KG1 (cell line): ENCODE measurements around the gene DIO3.

ENCODE experiments used
- DNase-seq: peaks from one replicate; lab custom pipeline; 2025; lab: John Stamatoyannopoulos, UW

Gene DIO3

DNA sequence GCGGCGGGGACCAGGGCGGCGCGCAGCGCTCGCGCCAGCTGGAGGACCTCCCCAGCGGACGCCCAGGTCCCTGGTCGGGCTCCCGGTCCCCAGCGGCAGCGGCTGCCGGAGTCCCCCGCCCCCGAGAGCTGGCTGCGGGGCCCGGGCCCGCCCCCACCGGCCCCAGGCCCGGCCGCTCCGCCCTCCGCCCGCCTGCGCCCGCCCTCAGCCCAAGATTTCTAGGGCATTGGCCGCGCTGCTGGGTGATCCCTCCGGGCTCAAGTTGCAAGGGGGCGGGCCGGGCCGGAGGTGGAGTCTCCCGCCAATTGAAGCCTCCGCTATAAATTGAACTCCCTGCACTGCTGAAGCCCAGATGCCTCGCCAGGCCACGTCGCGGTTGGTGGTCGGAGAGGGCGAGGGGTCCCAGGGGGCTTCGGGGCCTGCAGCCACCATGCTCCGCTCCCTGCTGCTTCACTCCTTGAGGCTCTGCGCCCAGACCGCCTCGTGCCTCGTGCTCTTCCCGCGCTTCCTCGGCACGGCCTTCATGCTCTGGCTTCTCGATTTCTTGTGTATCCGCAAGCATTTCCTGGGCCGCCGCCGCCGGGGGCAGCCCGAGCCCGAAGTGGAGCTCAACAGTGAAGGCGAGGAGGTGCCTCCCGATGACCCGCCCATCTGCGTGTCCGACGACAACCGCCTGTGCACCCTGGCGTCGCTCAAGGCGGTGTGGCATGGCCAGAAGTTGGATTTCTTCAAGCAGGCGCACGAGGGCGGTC, at the start of gene DIO3:
TSS of gene DIO3 (plus strand) at position 351 of the 752 bp plus-strand sequence.
- no peak for DNase-seq

DNA sequence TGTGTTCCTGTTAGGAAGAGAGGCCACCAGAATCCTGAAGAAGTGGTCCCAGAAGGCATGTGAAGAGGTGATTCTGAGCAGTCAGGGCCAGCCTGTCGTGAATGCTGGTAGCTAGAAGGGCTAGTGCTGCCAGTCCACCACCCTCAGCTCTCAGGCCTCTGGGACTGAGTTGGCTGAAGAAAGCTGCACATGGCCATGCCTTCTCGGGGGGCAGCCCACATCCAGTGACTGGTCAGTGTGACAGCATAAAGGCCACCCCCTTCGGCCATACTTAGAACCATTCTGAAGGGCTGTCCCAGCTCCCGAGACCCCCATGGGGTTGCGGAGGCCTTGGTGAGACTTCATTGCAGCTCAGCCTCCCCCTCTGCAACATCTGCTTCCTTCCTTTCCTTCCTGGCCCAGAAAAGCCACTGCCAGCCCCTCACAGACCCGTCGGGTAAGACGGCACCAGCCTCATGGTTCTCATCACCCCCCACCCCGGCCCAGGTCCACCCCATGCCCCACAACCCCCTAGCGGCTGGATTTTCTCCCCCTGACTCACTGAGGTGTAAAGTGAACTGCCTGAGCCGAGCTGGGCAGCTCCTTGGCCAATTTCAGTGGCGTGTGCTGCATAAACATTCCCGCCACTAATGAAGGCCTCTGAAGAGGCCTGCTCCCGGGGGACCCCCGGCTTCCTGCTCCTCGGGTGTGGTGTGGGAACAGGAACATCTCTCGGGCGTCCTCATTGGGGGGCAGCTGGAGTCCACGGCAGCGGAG, 49.5 kb upstream of the DIO3 start:
- no peak for DNase-seq

GRCh38 chr14:101512376-101512695, 49.0 kb upstream of the DIO3 start:
- DNase-seq = no peak

DNA sequence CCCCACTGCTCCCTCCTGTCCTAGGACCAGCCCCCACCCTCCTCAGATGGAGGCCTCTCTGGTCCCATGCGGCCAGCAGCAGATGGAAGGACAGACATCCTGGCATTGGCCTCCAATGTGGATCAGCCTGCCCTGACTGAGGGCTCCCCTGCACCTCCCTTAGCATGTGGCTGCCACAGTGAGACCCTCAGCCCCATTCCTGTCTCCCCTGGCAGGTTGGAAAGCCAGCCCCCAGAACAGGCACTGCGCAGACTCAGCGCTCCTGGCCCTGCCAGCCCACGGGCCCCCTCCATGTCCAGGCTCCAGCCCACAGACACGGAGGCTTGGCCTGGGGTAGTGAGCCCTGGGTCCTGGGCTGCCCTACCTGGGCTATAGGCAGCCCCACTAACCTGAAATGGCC, 47.2 kb upstream of the DIO3 start:
- DNase-seq = no peak

DNA sequence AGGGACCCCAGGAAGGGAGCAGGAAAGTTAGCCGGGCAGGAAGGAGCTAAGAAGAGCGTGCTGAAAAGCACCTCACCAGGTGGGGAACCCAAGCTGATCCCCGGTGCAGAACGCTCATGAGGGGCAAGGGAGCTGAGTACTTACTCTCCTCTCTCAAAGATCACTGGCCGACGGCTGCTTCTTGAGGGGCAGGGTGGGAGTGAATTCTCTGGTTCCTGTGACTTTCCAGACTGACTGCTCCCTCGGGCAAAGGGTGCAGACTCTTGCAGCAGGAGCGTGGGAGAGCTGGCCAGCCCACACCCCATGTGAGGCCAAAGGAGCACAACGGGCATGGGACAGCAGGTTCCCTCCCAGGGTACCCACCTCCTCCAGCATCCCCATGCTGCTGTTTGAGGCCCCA, 44.9 kb upstream of the DIO3 start:
- no peak for DNase-seq

- DNase-seq = no peak
Measured at GRCh38 chr14:101518611-101519473, 42.5 kb upstream of the DIO3 start.

DNA sequence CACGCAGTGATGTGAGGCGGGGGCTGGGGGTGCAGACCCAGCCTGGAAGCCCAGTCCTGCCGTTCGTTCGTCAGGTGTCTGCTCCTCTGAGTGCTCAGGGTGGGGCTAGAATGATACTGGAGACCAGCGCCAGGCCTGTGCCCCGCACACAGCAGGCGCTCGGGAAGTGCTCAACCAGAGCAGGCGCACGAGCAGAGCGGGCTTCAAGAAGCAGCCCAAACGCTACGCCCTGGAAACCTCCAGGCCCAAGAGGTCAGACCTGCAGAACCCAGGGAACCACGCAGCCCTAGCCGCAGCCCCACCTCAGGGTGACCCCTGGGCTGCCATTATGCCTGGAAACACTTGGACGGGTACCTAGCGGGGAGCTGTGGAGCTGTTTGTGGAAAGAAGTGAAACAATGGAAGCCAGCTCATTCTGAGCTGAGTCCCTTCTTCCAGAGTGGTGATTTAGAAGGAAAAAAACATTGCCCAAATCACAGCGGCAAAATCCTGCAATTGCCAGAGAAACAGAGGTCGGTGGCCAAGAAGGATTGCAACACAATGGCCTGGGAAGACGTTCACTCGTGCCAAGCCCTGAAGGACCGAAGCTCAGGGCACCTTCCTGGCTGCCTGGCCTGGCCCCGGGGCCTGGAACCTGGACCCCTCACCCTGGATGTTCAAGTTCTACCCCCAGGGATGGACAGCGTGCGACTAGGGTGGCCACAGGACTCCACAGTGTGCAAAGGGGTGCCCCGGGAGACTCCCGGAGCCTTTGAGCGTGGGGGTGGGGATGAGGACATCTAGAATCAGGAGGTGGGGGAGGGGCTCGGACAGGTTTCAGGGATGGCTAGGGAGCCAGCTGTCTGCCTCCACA, 40.4 kb upstream of the DIO3 start:
- DNase-seq = no peak

- DNase-seq = no peak
Measured at GRCh38 chr14:101521473-101521915, 39.8 kb upstream of the DIO3 start.

- DNase-seq = no peak
Measured at GRCh38 chr14:101521978-101522377, 39.3 kb upstream of the DIO3 start.

GRCh38 chr14:101525640-101526527, 35.4 kb upstream of the DIO3 start:
- no peak for DNase-seq

- no peak for DNase-seq
Measured at GRCh38 chr14:101527987-101528386, 33.3 kb upstream of the DIO3 start.

GRCh38 chr14:101529079-101529478, 32.2 kb upstream of the DIO3 start:
- no peak for DNase-seq

DNA sequence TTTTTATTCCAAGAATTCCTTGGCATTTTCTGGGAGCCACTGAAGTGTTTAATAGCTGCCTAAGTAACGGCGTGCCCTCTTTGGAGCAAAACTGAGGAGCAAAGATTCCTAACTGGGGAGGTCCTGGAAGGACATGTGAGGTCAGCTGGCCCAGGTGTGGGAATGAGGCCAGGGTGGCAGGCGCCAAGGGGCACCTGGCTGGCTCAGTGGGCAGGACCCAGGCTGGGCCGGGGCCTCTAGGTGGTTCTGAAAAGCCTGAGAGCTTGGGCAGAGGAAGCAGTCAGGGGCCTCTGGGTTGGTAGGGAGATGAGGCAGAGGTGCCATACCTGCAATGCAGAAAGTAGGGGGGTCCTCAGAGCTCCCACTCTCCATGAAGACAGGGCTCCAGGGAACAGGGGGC, 27.1 kb upstream of the DIO3 start:
- DNase-seq = no peak

DNA sequence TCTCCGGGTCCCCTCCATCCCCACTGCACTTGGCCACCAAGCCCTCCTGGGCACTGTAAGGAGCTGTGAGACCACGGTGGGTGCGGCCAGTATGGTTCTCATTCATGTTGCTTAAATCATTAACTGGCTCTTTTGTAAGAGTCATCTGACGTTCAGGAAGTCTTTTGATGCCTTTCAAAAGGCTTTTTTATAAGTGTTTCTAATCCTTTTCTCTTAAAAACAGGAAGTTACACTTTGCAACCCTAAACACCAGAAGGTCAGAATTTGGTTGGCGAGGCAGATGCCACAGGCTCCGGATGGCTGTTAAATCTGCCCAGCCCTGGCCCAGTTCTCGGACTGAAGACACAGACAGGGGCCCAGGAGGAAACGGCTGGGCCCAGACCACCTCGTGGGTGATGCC, 26.1 kb upstream of the DIO3 start:
- DNase-seq = peak; percentile 12

DNA sequence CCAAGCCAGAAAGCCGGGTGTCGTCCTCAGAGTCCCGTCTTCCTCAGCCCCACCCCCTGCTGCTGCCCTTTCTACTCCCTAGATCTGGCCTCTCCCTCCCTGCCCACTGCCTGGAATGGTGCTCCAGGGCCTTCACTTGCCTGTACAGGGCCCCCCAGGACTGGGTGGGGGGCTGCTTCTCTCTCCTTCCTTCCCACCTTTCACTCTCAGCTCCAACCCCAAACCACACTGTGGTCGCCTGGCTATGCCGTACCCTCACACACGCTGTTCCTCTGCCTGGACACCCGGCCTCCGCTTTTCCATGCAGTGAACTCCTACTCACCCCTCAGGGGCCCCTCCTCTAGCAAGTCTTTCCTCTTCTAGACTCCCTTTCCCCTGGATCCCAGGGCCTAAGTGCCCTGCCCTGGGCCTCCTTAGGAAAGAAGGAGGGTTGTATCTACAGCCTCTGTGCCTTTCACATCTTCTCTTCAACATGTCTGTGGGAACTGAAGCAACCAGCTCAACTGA, 25.5 kb upstream of the DIO3 start:
- no peak for DNase-seq

DNA sequence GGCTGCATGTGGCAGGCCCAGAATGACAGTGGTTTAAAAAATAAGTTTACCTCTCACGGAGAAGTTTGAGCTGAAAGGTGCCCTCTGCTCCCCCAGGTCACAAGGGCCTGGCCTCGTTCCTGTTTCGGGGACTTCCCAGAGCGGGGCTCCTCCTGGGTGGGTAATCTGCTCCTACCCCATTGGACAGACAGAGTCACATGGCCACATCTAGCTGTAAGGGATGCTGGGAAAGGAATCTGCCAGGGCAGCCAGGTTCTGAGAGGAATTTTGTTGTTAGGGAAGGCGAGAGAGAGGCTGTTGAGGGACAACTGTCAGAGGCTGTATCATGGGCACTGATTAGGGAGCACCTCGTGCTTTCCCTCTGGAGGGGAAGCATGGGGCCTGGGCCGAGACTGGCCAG, 24.0 kb upstream of the DIO3 start:
- no peak for DNase-seq

DNA sequence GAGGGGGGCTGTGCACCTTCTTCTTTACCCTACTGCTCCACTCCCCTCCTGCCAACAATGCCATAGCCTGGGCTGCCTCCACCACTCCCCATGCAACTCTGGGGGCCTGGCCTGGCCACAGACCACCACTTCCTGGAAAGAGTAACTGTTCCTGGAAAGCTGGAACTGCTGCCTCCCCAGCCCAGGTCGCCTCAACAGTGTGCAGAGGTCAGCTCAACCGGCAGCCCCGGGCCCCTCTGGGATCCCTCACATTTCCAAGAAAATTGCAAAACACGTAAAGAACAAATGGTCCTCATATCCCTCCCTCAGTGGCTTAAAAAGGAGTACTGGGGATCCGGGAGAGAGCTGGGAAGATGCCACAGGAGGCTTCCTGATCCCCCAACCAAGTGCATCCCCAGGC, 22.4 kb upstream of the DIO3 start:
- DNase-seq = no peak

DNA sequence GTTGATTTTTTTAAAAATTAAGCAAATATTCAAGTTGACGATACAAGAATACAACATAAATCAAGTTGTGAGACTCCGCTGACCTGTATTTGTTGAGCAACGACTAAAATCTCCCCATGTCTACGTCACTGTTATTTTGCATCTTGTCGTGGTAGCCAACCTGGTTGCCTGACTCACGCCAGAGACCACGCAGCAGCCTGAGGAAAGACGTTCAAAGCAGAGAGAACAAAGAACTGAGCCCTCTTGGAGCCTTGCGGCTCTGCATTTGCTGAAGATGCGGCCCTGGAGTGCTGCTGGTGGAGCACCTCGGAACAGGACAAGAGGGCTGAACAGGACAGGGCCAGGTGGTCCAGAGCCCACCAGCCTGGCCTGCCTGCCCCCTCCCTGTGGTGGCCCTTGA, 21.4 kb upstream of the DIO3 start:
- DNase-seq = no peak

GRCh38 chr14:101540481-101541462, 20.5 kb upstream of the DIO3 start:
- DNase-seq = no peak
